ENCODE data around the gene LCN10.

LCN10 gene

DNA sequence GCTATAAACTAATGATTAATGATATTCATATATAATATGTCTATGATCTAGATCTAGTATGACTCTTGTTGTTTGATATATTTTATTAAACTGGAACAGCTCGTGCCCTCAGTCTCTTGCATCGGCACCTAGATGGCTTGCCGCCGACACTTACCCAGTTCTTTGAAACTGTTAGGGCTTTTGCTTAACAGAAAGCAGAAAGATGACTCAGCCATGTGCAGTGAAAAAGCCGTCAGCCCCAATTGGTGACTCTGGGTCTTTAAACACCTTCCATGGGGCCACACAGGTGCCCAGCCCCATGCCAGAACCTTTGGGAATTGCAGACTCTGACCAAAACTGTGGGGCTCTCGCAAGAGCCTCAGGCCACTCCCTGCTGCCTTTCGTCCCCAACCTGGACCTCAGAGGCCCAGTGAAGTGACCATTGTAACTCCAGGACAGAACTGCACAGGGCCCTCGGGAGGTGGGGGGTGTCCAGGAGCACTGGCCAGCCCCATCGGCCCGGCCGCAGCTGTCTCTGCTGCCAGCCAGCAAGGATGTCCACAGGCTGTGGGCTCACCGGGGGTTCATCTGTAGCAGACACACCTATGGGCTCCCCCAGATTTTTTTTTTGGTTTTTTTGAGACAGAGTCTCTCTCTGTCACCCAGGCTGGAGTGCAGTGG, 7.8 kb downstream of the LCN10 start:
- DNase-seq = no peak

DNA sequence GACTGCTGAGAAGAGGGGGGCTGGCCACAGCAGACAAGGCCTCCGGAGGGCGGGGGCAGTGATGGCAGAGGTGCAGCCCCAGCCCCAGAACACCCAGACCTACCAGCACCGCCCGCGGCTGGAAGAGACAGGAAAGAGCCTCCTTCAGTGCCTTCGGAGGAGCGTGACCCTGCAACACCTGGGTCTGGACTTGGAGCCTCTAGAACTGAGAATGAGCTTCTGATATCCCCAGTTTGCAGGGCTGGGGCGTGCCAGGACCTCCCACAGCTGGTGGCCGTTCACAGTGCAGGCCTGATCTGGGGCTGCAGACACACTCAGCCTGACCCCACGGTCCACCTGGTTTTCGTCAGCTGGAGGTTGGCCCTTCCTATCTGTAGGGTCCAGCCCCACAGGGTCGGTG, 9.1 kb downstream of the LCN10 start:
- DNase-seq = no peak

DNA sequence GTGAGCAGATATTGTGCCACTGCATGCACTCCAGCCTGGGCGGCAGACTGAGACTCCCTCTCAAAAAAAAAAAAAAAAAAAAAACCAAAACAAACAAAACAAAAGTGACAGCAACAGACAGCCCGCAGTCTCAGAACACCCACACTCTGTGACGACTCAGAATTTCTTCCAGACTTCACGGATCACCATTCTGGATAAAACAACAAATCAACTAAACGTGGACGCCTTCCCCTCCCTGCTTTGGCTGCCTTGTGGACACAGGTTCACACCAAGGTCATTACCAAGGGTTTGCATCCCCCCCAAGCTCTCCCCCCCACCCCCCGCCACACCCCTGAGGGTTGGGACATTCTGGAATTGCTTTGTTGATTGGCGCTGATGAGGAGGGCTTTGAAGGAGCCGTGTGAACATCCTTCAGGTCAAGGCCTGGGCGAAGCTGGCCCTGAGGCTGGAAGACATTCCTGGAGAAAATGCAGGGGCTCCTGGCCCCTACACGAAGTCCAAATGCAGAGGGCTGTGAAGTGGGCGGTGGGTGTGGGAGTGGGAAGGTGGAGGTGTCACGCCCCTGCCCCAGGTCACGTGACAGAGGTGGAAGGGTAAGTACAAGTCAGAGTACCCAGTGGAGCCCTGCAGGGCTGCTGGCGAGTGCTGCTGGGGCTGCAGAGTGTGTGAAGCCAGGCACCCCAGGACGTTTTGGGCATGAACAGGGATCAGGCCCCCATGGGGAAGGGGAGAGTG, 10.1 kb downstream of the LCN10 start:
- no peak for DNase-seq

DNA sequence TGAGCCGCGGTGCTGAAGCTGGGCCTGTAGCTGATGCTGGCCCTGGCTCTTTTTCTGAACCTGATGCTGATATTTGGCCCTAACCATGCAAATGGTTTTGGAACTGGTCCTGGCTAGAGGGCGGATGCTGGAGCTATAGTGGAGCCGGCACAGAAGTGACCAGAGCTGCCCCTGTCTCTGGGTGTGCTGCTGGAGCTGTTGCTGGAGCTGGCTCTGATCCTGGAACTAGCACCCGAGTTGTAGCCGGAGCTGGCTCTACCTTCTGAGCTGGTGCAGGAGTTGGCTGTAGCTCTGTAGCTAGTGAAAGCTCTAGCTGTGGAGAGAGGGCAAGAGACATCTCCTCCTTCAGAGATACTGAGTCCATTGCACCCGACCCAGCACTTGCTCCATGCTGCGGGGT, 12.8 kb downstream of the LCN10 start:
- no peak for DNase-seq

DNA sequence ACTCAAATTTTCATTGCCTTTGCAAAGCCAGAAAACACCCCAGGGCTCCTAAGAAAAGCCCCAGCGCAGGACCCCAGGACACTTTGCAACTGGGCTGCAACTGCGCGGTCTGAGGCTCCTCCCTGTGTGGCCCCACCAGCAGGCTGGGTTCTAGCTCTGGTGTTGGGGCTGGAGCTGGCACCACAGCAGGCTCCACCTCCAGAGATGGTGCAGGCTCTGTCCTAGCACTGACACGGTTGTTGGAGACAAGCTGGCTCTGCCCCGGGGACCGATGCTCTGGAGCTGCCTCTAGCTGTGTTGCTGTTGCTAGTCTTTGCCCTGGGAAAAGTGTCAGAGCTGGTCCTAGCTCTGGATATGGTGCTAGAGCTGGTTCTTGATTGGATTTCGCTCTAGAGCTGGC, 13.6 kb downstream of the LCN10 start:
- DNase-seq = no peak

DNA sequence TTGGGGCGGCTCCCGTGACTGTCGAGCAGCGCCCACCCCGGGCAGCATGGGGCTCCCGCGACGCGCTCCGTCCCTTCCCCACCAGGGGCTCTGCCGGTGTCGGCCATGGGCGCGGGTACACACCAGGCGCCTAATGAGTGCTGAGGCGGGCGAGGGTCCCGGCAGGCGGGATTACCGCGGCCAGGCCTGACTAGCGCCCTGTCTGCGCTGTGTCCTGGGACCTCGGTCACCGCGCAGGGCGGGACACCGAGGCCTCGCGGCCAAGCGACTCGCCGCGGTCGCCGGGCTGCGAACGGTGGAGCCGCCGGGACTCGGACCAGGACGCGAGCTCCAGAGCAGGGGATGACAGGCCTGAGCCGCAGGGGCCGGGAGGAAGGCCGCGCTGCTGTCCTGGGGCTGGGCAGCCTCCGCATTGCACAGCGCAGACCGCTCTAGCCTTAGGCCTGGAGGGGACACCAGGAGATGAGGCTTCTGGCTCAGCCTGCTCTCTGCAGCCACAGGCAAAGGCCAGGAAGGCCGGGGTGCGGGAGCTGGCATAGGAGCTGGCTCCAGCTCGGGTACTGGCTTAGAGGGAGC, 14.1 kb downstream of the LCN10 start:
- peak; percentile 22 for DNase-seq

DNA sequence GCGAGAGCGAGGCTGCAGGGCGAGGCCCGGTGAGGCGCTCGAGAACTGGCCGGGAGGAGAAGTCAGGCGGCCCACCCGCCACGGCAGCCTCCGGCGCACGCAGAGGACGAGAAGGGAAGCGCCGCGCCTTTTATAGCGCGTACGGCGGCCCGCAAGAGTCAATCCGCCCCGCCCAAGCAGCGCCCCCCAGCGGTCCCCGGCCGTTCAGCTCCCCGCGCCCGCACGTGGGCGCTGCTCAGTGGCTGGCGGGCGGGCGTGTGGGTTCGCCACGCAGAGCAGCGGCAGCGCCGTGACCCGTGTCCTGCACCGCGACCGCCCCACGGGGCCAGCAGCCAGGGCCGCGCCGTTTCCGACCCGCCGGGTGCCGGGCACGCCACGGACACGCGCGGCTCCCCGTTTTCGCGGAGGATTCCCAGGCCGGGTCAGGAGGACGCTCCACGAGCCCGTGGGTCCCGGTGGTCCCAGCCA, 14.6 kb downstream of the LCN10 start:
- peak; percentile 89 for DNase-seq

DNA sequence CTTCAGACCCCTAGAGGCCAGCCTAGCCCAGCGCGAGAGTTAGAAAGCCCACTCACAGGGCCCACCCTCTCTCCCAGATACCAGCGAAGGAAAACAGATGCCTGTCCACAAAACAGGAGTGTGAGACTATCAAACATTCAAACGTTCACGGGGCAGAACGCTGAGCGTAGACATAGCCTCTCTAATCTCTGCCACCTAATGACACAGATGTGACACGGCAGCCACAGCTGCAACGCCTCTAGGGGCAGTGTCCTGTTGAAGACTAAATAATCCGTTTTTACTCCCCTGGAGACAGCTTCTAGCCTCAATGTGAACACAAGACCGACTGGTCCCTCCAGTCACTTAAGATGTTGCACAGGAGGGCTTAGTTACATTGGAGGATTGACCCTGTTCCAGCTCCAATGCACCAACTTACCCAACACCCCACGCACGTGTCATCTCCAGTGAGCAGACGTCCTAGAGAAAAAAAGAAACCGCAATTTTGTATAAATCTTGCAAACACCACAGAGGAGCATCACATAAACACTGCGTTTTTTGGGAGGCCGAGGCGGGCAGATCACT, 16.0 kb downstream of the LCN10 start:
- peak; percentile 29 for DNase-seq

DNA sequence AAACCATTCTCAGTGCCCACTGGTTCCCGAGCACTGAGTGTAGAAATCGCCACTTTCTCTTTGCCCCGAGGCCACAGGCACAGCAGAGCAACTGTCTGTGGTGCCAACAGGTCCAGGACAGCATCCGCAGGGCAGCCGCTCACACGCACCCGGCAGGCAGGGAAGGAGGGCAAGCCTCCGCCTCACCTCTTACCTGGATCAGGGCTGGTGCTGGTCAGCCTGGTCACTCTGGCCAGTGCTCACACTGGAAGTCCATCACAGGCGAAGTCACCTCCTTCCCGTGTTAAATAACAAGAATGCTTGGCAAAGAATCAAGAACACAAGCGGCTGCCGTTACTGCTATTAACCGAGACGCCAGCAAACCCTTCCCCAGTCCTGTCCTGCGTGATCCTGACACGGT, 16.6 kb downstream of the LCN10 start:
- no peak for DNase-seq

DNA sequence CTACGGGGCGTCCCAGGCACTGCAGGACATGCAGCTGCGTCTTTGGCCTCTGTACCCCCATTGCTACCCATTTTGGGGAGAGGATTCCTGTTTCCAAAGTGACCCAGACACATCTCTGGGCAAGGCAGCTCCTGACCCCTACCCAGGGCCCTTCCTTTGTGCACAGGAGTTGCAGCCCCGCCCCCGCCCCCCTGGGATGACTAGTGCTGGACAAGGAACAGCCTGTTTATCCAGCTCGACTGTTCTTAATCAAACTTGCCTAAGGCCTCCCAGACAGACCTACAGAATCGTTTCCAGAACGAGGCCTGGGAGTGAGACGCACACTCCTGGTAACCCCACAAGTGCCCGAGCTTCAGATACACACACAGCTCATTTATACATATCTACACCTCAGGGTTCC, 17.1 kb downstream of the LCN10 start:
- peak; percentile 34 for DNase-seq

DNA sequence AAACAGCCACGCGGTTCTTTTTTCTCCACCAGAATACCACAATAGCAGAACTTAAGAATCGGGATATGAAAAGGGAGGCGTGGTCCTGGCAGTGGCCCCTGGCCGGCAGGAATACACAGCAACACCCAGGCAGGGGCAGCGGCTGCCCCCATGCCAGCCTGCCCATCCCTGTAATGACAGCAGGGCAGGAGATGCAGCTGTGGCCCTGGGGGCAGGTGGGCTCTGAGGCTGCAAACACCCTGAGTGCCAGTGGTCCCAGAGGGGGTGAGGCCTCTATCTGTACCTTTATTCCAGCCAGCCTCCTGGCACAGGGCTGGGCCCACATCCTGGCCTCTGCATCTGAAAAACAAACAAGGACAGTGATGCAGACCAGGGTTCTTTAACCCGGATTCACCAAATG, 18.0 kb downstream of the LCN10 start:
- DNase-seq = no peak

DNA sequence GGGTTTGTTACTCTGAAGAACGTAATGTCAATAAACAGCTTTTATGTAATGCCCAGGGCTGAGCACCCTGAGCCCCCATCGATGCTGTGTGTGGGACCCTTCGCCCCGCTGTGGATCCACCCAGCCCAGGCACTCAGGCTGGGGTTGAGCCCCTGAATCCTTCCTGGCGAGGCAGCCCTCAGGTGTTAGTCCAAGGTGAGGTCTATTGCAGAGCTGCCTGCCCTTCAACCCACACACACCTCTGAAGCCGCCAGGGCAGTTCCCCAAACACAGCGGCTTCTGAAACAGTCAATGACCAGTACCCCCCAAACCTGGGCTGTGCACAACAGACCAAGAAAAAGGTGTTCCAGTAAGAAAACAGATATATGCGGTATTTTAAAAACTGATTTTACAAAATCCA, 18.8 kb downstream of the LCN10 start:
- DNase-seq = no peak

DNA sequence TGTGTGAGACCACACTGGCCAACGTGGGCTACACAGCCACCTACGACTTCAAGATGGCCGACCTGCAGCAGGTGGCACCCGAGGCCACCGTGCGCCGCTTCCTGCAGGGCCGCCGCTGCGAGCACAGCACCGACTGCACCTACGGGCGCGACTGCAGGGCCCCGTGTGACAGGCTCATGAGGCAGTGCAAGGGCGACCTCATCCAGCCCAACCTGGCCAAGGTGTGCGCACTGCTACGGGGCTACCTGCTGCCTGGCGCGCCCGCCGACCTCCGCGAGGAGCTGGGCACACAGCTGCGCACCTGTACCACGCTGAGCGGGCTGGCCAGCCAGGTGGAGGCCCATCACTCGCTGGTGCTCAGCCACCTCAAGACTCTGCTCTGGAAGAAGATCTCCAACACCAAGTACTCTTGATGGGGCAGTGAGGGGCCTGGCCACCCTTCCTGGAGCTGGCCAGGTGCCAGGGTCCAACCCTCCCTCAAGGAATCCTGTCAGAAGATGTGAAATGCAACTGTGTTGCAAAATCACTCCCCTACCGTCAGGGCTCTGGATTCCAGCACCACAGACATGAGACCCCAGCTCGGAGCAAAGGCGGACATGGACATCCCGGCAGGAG, 19.3 kb downstream of the LCN10 start:
- DNase-seq = no peak

DNA sequence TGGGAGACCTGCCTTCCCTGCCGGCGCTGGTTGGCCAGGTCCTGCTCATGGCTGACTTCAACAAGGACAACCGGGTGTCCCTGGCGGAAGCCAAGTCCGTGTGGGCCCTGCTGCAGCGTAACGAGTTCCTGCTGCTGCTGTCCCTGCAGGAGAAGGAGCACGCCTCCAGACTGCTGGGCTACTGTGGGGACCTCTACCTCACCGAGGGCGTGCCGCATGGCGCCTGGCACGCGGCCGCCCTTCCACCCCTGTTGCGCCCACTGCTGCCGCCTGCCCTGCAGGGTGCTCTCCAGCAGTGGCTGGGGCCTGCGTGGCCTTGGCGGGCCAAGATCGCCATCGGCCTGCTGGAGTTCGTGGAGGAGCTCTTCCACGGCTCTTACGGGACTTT, 19.8 kb downstream of the LCN10 start:
- DNase-seq = no peak

DNA sequence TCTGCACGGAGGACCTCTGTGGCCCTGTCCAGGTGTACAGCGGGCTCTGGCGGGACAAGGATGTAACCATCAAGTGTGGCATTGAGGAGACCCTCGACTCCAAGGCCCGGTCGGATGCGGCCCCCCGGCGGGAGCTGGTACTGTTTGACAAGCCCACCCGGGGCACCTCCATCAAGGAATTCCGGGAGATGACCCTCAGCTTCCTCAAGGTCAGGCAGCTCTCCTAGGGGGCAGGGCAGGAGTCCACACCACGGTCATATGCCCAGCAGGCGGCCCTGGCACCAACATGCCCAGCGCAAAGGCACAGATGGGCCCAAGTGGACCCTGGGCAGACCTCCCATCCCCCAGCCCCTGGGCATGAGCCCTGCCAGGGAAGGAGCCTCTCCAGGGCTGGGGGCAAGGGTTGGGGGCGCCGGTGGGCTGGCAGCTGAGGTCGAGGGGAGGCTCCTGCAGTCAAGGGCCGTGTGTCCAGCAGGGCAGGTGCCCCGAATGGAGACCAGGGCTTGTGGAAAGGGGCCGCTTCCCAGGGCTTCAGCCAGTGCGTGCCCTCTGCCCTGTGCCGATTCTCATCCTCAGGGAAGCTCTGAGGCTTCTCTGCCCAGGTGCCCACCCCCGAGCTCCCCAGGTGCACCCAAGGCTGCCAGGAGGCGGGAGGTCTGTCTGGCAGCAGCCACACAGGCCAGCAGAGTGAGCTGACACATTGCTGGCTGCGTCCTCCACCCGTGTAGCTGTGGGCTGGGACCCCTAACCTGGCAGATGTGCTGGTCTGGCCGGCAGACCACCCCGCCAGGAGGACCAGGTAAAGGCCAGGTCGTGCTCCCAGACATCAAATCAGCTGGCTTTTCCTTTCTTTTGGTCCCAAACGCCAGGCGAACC, 20.4 kb downstream of the LCN10 start:
- no peak for DNase-seq

DNA sequence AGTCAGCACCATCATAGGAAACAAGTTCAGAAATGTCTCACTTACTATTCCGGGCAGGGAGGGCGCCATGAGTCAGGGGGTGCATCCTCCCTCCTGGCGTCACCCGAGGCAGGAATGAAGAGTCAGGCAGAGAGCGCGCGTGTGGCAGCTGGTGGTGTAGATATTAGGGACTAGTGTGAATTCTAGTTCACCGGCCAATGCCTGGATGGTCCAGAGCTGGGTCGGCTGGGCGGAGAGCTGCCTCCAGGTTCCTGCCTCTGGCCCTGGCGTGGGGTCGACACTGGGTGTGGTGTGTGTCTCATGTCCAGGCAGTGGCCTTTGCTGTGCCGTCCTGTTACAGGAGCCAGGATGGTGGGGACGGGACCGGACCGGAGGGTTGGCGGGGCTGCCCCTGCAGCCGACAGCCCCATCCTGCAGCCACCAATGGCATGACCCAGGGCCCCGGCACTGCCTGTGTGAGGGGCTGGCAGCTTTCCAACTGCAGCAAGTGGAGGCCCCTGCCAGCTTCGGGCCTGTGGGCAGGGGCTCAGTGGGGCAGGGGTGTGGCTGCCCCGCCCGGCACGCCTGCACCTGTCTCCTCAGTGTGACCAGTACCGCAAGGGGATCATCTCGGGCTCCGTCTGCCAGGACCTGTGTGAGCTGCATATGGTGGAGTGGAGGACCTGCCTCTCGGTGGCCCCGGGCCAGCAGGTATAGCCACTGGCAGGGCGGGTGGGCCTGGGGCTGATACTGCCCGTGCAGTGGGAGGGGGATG, 21.2 kb downstream of the LCN10 start:
- DNase-seq = peak; percentile 50

DNA sequence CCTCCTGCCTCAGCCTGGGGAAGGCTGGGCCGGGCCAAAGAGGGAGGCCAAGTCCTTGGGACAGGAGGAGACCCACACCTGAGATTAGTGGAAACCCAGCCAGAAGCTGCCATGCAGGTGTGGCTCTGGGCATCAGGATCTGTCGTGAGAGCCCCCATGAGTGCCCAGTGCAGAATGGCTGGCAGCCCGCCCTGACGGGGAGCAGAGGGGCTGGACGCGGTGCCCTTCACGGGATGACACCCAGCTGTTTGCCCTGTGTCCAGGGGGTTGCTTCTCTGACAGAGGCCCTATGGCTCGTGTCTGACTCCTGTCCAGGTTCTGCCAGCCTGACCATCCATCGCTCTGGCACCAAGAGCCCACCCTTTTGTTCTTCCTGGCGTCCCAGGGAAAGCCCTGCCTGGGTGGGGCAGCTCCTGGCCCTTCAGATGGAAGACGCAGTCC, 21.8 kb downstream of the LCN10 start:
- no peak for DNase-seq

DNA sequence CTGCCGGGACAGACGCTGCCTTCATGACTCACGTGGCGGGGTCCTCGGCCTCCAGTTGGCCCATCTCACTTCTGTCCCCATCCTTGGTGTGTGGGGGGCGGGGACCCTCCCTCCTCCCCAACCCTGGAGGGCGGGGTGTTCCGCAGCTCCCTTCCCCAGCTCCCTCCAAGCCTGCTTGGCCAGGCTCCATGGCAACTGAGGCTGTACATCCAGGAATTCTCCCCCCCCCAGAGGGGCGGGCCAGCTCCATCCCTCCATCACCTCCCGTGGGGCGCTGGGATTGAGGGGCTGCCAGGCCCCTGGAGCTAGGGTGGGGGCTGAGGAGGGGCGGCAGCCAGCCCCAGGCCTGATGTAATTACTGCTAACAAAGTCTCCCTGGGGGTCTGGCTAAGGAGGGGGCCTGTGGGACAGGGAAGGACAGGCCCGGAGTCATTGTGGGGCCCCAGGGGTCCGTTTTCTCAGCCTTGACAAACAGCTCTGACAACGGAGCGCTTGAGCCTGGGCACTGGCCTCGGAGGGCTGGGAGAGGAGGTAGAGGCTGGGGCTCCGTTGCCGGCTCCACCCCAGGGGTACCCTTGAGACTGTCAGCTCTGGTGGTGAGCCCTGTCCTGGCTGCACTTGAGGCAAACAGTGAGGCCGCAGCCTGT, 22.4 kb downstream of the LCN10 start:
- DNase-seq = peak; percentile 43

DNA sequence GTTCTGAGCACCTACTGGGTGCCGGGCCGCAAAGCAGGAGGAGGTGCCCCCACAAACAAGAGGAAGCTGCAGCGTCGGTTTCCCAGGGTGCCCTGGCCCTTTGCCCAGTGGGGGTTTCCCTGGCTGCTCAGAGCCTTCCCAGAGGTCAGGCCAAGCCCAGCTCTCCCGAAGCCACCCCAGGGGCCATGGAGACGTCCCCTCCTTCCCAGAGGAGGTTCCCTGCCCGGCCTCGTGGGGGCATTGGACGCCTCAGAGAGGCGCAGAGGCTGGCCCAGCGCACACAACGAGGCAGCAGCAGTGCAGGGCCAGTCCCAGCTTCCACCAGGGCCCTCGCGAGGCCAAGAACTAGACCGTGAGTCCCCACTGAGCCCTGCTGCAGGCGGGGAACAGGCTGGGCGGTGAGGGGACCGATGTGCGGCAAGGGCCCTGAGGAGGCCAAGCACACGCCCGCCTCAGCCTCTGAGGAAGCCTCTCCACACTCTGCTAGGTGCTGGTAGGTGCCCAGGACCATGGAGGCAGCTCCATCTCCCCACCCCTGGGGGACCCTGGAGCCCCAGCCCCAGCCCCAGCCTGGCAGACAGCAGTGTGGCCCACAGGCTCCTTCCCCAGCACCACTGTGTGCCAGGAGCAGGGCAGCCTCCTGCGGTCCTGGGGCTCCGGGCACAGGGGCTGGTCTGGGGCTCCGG, 23.4 kb downstream of the LCN10 start:
- DNase-seq = no peak

DNA sequence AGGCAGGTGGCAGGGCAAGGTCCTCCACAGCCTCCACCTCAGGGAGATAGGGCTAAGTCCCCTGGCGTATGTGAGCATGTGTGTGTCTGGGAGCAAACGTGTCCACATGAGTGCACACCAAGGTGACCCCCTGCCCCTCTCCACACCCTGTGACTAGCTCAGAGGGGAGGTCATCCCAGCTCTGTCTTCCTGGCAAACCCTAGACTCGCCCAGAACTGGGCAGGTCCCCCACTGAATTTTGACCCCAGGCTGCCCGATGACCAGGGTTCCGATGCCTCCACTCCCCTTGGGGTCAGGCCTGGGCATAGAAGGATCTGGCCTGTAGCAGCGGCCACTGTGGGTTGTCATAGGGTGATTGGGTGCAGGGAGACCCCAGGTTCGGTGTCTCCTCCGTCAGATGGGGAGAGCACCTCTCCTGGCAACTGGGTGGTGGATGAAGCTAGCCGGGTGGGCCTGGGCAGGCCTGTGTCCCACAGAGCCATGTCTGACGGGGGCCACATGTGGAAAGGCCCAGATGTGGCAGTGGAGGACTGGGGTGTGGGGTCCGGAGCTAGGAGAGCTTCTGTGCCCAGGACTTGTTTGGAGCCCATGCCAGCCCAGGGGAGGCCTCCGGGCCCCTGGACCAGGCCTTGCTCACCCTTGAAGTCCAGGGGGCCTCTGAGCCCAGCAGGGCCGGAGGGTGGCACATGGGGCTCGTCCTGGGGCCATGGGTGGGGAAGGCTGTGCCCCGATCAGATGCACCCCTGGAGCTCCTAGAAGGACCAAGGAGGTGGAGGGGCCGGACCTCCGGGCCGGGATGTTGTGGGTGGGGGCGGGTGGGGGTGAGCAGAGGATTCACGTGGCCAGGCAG, 24.2 kb downstream of the LCN10 start:
- DNase-seq = no peak
